ENCODE results near the gene BTN1A1.
"Not testable (repeated sequence)": the region's sequence is repeated elsewhere in the genome, so short reads cannot be mapped to it uniquely, and the experiment has no call there.

The BTN1A1 gene, protein sequence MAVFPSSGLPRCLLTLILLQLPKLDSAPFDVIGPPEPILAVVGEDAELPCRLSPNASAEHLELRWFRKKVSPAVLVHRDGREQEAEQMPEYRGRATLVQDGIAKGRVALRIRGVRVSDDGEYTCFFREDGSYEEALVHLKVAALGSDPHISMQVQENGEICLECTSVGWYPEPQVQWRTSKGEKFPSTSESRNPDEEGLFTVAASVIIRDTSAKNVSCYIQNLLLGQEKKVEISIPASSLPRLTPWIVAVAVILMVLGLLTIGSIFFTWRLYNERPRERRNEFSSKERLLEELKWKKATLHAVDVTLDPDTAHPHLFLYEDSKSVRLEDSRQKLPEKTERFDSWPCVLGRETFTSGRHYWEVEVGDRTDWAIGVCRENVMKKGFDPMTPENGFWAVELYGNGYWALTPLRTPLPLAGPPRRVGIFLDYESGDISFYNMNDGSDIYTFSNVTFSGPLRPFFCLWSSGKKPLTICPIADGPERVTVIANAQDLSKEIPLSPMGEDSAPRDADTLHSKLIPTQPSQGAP

DNA sequence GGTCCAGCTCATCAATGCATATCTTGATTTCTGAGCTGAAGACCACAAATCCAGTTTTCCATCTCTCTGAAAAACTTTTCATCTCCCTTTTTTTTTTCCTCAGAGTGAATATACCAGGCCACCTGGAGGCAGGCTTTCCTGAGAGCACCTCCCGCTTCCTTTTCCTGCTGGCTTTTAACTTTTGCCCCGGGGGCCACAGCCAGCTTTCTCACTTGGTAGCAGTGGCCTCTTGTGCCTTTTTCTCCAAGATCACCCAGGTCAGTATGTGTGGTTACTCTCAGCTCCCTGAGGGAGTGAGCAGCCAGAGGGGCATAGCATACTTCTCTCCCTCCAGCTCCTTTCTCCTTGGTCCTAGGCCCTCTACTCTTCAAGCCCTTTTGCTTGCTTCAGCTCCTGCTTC is at the start of gene BTN1A1:
TSS of gene BTN1A1 (plus strand) at position 202 of the 400 bp plus-strand sequence. CDS start 984 bp downstream, outside the sequence.
- no peak for DNase-seq

DNA sequence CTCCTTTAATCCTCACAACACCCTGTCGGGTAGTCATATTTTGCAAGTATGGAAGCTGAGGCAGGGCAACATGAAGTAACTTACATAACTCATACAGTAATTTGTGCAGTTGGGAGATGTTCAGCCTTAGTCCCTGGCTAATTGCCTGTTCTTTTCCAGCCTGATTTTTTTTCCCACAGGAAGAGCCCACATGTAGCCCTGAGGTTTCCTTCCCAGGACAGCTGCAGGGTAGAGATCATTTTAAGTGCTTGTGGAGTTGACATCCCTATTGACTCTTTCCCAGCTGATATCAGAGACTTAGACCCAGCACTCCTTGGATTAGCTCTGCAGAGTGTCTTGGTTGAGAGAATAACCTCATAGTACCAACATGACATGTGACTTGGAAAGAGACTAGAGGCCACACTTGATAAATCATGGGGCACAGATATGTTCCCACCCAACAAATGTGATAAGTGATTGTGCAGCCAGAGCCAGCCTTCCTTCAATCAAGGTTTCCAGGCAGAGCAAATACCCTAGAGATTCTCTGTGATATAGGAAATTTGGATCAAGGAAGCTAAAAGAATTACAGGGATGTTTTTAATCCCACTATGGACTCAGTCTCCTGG is 47.4 kb upstream of the BTN1A1 start:
- DNase-seq, result no peak

DNA sequence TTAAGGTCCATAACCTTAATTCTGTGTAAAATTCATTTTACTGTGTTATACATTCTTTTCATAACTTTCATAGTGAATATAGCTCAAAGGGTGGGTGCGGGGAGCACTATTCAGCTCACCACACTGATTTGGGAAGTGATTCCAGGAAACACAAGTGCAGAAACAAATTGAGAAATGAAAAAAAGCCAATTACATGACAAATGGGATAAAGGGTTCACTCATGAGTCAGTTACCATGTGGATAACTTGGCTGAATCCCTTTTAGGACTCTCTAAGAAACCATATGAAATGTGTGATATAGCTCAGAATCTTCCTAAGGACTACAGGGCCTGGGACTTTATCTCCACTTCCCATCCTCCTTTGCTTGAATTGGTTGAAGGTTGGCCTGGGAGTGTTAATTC is 45.5 kb upstream of the BTN1A1 start:
- no peak for DNase-seq

DNA sequence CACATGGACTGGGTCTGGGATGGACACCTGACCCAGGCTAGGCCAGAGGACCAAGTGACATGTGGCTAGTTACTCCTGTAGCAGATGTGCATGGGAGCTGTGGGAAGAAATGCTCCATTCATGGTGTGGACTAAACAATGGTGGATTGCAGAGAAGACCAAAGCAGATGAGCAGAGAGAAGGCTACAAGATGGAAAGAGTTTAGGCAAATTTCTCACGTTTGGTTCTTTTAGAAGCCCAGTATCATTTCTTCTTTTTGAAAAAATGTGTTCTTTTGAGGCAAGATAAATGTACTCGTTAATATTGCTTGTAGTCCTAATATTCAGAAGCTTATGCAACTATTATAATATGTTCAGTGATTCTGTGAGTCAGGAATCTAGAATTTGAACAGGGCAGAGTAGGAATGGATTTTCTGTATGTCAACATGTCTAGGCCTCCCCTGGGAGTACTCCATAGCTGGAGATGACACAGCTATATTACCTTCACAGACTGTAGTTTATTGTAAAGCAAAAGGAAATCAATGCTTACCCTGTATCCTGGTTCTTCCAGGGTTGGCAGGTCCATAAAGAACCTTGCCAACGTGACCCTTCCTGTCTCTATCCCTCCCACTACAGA is 44.6 kb upstream of the BTN1A1 start:
- no peak for DNase-seq

DNA sequence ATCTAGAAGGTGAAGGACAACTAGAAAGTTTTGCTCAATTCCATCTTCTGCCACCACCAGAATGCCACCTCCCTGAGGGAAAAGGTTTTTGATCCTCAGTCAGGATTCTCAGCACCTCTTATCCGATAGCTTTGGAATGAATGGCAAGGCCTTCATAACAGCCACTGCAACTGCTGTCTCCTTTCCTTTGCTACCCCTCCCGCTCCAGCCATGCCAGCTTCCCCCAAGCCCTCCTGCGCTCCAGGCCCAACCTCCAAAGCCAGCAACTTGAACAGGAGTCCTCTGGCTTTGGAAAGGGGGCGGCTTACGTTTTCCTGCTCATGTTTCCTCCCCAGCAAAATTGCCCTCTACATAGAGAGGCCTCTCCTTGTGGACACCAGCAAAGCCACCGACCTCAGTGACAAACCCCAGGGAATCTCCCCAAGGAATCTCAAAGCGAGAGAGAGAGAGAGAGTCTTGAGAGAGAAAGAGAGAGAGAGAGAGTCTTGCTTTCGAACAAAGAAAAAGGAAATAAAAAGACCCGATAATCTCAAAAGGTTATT is 42.8 kb upstream of the BTN1A1 start:
- DNase-seq, result peak in 1 of 2 experiments; percentile 29

DNA sequence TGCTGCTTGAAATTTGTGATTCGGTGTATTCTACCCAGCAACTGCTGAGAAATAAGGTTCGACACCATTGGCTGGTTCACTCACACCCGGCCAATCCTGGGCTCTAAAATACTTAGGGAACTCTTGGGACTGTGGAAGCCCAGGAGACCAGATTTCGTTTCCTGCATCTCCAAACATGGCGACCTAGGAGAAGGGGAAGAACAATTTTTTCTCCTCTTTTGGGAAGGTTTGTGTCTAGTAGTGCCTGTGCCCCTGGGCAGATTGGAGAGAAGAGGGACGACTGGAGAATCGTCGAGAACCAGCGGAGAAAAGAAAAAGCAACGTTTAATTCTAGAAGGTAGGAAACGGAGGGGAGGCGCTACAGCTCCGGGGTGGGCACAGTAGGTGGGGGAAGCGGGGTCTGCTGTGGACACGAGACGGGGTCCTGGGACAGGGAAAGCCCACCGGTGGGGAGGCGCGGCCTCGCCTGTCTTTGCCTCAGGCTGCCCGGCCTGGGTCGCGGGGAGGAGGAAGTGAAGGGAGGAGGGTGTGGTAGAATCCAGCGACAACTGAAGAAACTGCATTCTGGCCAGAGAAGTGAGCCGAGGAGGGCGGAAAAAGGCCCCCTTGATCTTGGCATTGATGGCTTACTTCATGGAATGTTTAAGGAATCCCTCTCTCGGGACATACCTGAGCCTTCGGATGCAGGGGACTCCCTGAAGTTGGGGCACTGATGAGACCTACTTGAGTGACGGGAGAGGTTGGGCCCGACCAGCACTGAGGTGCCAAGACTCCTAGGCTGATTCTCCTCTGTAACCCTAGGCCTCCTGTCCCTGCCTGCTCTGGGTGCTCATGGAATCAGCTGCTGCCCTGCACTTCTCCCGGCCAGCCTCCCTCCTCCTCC is 42.1 kb upstream of the BTN1A1 start, which contains the start of gene BTN2A1:
TSS of gene BTN2A1 (plus strand) at position 150 of the 883 bp plus-strand sequence. CDS start at position 832, 682 bp downstream.
- peak; percentile 59 to 72 for DNase-seq

DNA sequence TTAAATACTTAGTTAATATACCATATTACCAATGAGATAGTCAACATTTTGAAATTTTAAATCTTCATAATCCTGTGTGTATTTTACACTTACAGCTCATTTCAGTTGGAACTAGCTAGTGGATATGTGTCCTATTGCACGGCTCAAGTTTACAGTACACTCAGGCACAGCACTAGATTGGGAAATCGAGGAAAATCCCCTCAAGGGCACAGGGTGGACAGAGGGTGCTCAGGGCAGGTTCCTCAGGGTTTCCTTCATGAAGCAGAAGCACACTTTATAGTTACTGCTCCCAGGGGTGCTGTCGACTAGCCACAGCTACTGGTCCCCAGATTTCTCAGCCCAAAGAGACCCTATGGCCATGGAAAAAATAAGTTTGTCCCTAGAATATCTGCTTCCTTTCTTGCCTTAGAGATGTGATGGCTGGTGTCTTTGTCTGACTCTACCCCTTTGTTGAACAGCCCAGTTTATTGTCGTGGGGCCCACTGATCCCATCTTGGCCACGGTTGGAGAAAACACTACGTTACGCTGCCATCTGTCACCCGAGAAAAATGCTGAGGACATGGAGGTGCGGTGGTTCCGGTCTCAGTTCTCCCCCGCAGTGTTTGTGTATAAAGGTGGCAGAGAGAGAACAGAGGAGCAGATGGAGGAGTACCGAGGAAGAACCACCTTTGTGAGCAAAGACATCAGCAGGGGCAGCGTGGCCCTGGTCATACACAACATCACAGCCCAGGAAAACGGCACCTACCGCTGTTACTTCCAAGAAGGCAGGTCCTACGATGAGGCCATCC is 40.9 kb upstream of the BTN1A1 start:
- no peak for DNase-seq

DNA sequence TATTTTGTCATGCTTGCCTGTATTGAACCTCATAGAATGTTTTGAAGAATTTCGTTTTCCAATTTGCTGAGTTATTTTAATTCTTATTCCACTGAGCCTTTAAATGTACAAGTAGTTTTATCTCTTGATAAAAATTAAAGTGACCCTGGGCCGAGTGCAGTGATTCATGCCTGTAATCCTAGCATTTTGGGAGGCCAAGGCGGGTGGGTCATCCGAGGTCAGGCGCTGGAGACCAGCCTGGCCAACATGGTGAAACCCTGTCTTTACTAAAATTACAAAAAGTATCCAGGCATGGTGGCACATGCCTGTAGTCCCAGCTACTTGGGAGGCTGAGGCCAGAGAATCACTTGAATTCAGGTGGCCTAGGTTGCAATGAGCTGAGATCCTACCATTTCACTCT is 38.8 kb upstream of the BTN1A1 start:
- not testable (repeated sequence) for DNase-seq

DNA sequence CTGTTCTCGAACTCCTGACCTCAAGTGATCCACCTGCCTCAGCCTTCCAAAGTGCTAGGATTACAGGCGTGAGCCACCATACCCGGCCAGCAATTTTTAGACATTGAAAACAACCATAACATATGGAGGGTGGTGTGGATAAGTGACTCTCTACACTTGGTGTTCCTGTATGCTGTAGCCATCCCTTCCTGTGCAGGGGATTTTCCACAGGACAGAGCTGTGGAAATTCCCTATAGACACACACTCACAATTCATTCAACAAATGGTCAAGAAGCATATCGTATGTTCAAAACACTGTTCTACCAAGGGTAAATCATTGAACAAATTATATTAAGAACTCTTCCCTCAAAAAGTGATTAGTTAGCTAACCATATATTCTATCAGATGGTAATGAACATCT is 36.1 kb upstream of the BTN1A1 start:
- no peak for DNase-seq

DNA sequence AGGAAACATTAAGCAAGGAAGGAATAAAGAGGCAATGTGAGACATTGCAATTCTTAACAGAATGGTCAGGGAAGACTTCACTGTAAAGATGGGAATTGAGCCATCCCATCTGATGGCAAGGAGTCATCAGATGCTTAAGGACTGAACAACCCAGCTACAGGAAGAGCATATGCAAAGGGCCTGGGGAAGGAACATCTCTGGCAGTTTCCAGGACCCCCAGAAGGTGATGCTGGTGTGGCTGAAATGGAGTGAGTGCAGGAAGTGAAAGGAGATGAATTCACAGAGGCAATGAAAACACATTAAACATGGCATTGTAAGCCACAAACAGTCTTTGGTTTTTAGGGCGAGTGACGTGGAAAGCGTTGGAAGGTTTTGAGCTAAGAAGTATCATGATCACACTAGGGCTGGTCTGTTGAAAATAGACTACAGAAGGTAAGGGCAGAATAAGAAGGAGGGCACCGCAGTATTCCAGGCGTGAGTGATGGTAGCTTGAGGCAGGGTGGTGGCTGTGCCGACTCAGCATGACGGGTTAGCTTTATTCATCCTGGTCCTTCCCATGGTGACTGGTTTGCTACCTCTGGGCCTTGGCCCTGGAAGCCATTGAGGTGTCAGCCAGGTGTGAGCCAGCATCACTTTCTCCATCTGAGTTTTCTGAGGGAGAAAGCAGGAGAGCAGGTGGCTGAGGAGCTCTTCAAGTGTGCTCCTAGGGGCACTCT is 35.5 kb upstream of the BTN1A1 start:
- no peak for DNase-seq

DNA sequence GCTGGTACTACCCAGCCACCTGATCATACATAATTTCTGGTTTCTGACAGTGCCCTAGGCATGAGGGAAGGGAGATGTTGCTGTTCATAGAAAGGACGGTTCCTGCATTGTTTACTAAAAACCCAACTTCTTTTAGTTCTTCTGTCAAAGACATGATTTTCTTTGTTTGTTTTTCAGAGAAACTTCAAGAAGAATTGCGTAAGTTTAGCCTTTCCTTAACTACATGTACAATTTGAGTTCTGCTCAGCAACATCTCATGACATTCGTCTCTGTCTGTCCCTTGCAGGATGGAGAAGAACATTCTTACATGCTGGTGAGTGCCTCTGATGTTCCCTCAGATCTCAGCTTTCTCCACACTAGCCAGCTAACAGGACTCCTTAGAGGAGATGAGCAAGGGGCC is 34.3 kb upstream of the BTN1A1 start:
- no peak for DNase-seq

DNA sequence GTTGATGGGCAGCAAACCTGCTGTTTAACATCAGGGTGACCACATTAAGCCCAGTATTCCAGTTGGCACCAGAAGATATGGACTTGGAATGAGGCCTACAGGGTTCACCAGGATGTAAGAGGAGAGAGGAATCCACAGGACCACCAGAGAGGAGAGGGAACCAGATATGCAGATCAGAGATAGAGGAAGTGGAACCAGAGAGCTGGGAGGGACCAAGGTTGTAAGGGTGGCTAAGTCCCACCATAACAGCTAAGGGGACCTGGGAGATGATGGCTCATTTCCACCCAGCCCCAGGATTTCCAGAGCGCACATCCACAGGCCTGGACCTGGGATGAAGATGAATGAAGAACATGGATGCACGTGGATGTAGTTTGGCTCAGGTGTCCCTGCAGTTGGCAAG is 31.3 kb upstream of the BTN1A1 start:
- no peak for DNase-seq

DNA sequence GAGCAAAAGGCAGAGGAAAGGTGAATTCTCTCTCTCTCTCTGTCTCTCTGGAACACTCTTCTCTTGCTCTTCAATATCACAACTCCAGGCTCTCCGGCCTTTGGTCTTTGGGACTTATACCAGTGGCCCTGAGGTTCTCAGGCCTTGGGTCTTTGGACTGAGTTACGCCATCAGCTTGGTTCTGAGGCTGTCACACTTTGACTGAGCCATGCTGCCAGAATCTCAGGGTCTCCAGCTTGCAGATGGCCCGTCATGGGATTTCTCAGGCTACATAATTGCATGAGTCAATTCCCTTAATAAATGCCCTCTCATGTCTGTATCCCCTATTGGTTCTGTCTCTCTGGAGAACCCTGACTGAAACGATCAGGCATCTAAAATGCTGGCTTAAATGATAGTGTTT is 29.5 kb upstream of the BTN1A1 start:
- no peak for DNase-seq

DNA sequence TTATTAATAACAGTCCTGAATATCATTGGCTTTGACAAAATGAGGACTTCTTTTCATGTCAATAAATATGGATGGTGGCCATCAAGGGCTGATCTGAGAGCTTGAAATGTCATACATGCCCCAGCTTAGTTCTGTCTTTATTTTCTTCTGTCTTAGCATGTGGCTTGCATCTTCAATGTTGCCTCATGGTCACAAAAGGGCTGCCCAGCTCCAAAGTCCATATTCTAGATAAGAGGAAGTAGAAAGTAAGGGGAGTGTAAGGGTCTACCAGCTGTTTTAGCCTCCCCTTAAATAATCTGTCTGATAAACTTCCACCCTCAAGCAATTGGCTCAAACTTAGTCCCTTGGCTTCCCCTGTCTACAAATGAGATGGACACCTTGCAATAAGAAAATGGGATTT is 28.1 kb upstream of the BTN1A1 start:
- no peak for DNase-seq

DNA sequence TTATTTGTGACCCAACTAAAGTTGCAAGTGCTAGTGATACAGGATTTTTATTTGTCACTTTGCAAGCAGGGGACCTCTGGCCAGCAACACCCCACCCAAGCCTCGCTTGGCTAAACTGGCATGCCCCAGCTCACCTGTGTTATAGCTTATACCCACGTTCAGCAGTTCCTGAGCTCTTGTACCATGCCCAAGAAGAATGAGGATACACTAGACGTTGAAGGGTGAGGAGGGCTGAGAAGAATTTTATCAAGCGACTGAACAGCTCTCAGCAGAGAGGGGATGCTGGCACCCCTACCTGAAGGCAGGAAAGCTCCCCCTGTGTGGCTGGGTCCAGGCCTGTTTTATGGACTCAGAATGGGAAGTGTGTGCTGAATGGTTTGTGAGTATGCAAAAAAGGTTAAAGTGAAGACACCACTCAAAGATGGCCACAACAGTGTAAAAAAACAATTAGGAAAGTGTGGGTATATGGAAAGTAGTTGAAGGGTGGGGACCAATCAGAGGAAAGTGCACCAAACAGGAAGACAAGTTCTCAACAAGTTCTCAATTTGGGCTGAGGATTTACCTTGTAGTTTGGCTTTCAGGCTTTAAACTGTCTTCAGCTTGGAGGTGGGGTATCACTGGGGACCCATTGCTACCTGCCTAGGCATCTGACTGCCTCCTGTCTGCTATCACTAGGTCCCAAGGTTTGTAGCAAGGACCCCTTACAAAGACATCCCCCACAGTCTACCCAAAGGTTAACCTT is 27.4 kb upstream of the BTN1A1 start:
- DNase-seq, result no peak

DNA sequence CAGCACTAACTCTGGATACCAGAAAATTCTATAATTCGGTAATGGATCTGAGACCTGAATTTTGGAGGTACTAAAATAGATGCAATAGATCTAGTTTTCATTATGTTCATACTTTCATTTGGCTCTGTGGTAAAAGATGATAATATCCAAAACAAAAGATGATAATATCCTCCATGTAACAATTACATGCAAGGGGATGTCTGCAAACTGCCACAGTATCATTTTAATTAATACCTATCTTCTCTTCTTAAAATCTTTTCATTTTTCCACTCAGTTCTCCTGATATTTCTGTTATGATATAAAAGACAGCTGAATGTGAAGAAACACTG is 26.7 kb upstream of the BTN1A1 start:
- no peak for DNase-seq

DNA sequence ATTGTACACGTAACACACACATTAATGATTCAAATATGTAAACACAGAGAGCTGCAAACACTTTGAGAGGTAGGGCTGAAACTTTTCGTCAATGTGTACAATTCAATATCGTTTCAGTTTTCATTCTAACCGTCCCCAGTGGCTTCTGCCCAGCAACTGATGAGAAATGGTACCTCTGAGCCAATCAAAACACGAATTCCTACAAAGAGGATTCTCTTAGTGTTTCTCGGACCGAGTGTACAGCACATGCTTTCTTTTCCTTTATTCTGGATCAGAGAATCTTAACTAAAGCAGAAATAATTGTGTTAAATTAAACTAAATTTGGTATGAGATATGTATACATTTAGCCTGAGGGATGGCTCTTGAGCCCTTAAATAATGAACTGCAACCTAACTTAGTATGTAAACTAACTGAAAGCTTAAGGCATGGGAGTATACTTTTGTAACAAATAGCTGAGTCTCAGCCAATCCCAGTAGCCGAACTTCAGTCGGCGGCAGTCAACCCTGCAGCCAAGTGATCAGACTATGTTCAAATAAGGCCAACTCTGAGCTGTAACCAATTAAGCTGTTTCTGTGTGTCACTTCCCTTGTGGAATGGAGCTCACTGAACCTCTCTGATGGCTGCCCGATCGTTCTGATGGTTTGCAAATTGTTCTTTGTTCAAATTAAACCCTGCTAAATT is 26.2 kb upstream of the BTN1A1 start:
- DNase-seq, result peak; percentile 67 to 77

DNA sequence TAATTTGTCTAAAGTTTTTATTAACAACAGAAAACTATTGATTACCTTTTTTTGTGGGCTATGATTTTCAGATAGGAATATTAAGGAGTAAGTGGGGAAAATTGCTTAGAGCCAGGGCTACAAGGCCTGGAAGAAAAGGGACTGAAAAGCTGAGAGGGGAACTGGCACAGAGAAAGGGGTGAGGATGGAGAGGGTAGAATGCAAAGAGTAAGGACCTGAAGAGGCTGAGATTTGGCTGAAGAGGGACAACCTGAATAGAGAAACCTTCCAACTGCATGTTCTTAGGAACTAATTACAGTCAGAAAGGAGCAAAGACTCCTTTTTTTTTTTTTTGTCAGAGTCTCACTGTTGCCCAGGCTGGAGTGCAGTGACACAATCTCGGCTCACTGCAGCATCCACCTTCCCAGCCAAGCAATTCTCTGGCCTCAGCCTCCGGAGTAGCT is 25.6 kb upstream of the BTN1A1 start:
- DNase-seq, result peak in 1 of 2 experiments; percentile 16
